DMS79 (cell line): ENCODE results near the gene CDC45.

Experiments used
- DNase-seq: peaks from one replicate; lab custom pipeline; 2025; lab: John Stamatoyannopoulos, UW

Gene CDC45

GRCh38 chr22:19516378-19517170 lies 36.9 kb downstream of the CDC45 start:
- no peak for DNase-seq

GRCh38 chr22:19517171-19517500 lies 37.4 kb downstream of the CDC45 start:
- DNase-seq: no peak

GRCh38 chr22:19517919-19518611 lies 38.3 kb downstream of the CDC45 start:
- DNase-seq: no peak

- no peak for DNase-seq
Observed at GRCh38 chr22:19518635-19519034, 38.9 kb downstream of the CDC45 start.

- DNase-seq: no peak
Observed at GRCh38 chr22:19519041-19519926, 39.6 kb downstream of the CDC45 start.

GRCh38 chr22:19520007-19520406 lies 40.3 kb downstream of the CDC45 start:
- no peak for DNase-seq

GRCh38 chr22:19520566-19521305 lies 41.0 kb downstream of the CDC45 start:
- no peak for DNase-seq

- peak; percentile 52 for DNase-seq
Observed at GRCh38 chr22:19522190-19522880, 42.6 kb downstream of the CDC45 start.

GRCh38 chr22:19522881-19523239 lies 43.1 kb downstream of the CDC45 start:
- no peak for DNase-seq

- DNase-seq: no peak
Observed at GRCh38 chr22:19523240-19524169, 43.8 kb downstream of the CDC45 start.

- peak; percentile 28 for DNase-seq
Observed at GRCh38 chr22:19524170-19525115, 44.7 kb downstream of the CDC45 start, which contains the start of gene CLDN5. Gene CLDN5 (minus strand): TSS chr22:19524410. CDS start chr22:19524255, 155 bp downstream.

- no peak for DNase-seq
Observed at GRCh38 chr22:19525116-19525660, 45.5 kb downstream of the CDC45 start.

- DNase-seq: no peak
Observed at GRCh38 chr22:19525666-19526065, 45.9 kb downstream of the CDC45 start.

- DNase-seq: no peak
Observed at GRCh38 chr22:19526076-19526701, 46.5 kb downstream of the CDC45 start.

GRCh38 chr22:19526702-19527111 lies 47.0 kb downstream of the CDC45 start:
- no peak for DNase-seq

GRCh38 chr22:19527321-19527721 lies 47.6 kb downstream of the CDC45 start:
- no peak for DNase-seq

GRCh38 chr22:19527861-19528417 lies 48.2 kb downstream of the CDC45 start:
- DNase-seq: no peak

GRCh38 chr22:19529811-19530210 lies 50.1 kb downstream of the CDC45 start:
- DNase-seq: no peak
